Gastroesophageal sphincter (tissue), 4 donors: ENCODE measurements around the gene ZNF318. TPM values are rescaled to one million over a fixed set of nuclear protein-coding genes. Genes with fewer than 3 reads are reported as not detected.

Experiments used
- ATAC-seq: fragments of 150-250 bp; one replicate; pipeline ENCODE4 v1.9.1; 2016; ENCODE audit warnings: mild to moderate bottlenecking, moderate library complexity
- H3K27ac ChIP-seq, 4 donors: fragments of 200-600 bp; sonication (generic) in 3 of 4; 1 replicate in 3 of 4; 2 replicates in 1 of 4; pipeline ENCODE4 v1.5.1; 2016 to 2019
- H3K27me3 ChIP-seq: fragments of 200-600 bp; sonication (generic); one replicate; pipeline ENCODE4 v1.5.1; 2019
- H3K36me3 ChIP-seq, 2 donors: fragments of 200-600 bp; sonication (generic); one replicate each; pipeline ENCODE4 v1.5.1; 2019; ENCODE audit warnings: control low read depth in 1 of 2
- H3K4me1 ChIP-seq, 3 donors: fragments of 200-600 bp; sonication (generic); 1 replicate in 2 of 3; 2 replicates in 1 of 3; pipeline ENCODE4 v1.5.1; 2016 to 2019; ENCODE audit warnings: control low read depth in 2 of 3
- H3K4me3 ChIP-seq, 2 donors: fragments of 200-600 bp; sonication (generic); one replicate each; pipeline ENCODE4 v1.5.1; 2019; ENCODE audit warnings: mild to moderate bottlenecking in 1 of 2, moderate library complexity in 1 of 2
- H3K9me3 ChIP-seq, 3 donors: fragments of 200-600 bp; sonication (generic); one replicate each; pipeline ENCODE4 v1.5.1; 2017 to 2019; ENCODE audit warnings: control low read depth in 2 of 3
- CTCF ChIP-seq, 4 experiments: fragments of 200-600 bp in 2 of 4; fragments of 450-650 bp in 2 of 4; sonication (generic) in 1 of 4; IDR thresholded peaks; one replicate each; pipeline ENCODE4 v1.5.1; 2017 to 2019; ENCODE audit warnings: antibody characterized with exemption in 4 of 4, mild to moderate bottlenecking in 2 of 4, moderate library complexity in 2 of 4
- EP300 ChIP-seq: sonication (generic); formaldehyde crosslinking; IDR thresholded peaks from one replicate; pipeline ENCODE4 v1.6.1; 2017; ENCODE audit warnings: antibody characterized with exemption, mild to moderate bottlenecking
- POLR2A ChIP-seq, 2 donors: fragments of 450-650 bp; IDR thresholded peaks; one replicate each; pipeline ENCODE4 v1.6.1; 2017; ENCODE audit warnings: antibody characterized with exemption in 2 of 2, mild to moderate bottlenecking in 2 of 2, moderate library complexity in 1 of 2
- POLR2AphosphoS5 ChIP-seq: sonication (generic); formaldehyde crosslinking; IDR thresholded peaks from one replicate; pipeline ENCODE4 v1.6.1; 2017; ENCODE audit warnings: antibody characterized with exemption
- WGBS, 2 donors: methylation state at CpG; one replicate each; pipeline ENCODE4 v1.1.5; 2018; ENCODE audit warnings: low coverage in 1 of 2; 5-methylcytosine and 5-hydroxymethylcytosine counted together
- small RNA-seq, 4 donors: library from RNA; depleted of rRNA; stranded (forward); fragments of <200 nt; gene quantifications; one replicate each; pipeline ENCODE3, GENCODE V24; 2016
- total RNA-seq, 4 donors: library from RNA; depleted of rRNA; stranded (reverse); fragments of >200 nt; gene quantifications; one replicate each; pipeline ENCODE4 v1.1.0, GENCODE V29; 2016

ZNF318 gene
- total RNA-seq, 4 donors from 2014 or later, result 11.7 to 22.1 (median 18.4) TPM

GRCh38 chr6:43286456-43286979 lies 82.9 kb downstream of the ZNF318 start:
- WGBS, 2 donors, result 50 to 82% methylated on average over 1 to 3 of the region's 6 CpGs
- Histone ChIP-seq H3K4me1 (peaks cover 0 to 8% (median 0%) of the 10 kb centered on the region in 3 donors), H3K27ac (no peak overlapping the region), H3K27me3 (peaks cover 46% of the 10 kb centered on the region), H3K9me3 (no peaks in the 10 kb centered on the region), H3K36me3 (no peaks in the 10 kb centered on the region), H3K4me3 (no peak overlapping the region)
- TF ChIP-seq POLR2A (IDR thresholded peaks at IDR 0.05) (no peak), EP300 (no peak), POLR2AphosphoS5 (no peak), CTCF (IDR thresholded peaks at IDR 0.05) (no peak)
- no peak for ATAC-seq

Small RNA genes within 50 kb of the gene (small RNA-seq; reads per million reads assigned to genes)
- gene AL590383.1, result 0 reads per million in 4 donors
- gene RPL12P47, result 0 reads per million in 4 donors

Other genes starting within 250 kb of the ZNF318 start
- 100 to 1,000 TPM in 3 of 4 donors, 10 to 100 TPM in 1; 92.6 to 192 (median 117) TPM for gene SRF, start 198.4 kb downstream of the ZNF318 start, total RNA-seq
- gene CUL9, start 187.5 kb downstream of the ZNF318 start, total RNA-seq, result 10 to 100 TPM; 23.2 to 36.6 (median 24.2) TPM
- gene DNPH1, start 140.2 kb downstream of the ZNF318 start, total RNA-seq, result 10 to 100 TPM; 66.5 to 95.0 (median 86.6) TPM
- under 1 TPM in 2 of 4 donors, not detected in 2; 0.08 to 0.20 TPM for gene TTBK1, start 126.2 kb downstream of the ZNF318 start, total RNA-seq
- gene SLC22A7, start 71.4 kb downstream of the ZNF318 start, total RNA-seq, result not detected
- not detected for gene CRIP3, start 60.8 kb downstream of the ZNF318 start, total RNA-seq
- gene ABCC10, start 57.9 kb upstream of the ZNF318 start, total RNA-seq, result 10 to 100 TPM in 3 of 4 donors, 1 to 10 TPM in 1; 7.1 to 19.4 (median 10.2) TPM
- under 1 TPM in 1 of 4 donors, not detected in 3; 0.54 TPM for gene DLK2, start 85.9 kb upstream of the ZNF318 start, total RNA-seq
- gene TJAP1, start 107.9 kb upstream of the ZNF318 start, total RNA-seq, result 10 to 100 TPM; 20.1 to 36.0 (median 27.8) TPM
- under 1 TPM in 2 of 4 donors, not detected in 2; 0.16 to 0.31 TPM for gene LRRC73, start 140.7 kb upstream of the ZNF318 start, total RNA-seq
- gene YIPF3, start 147.3 kb upstream of the ZNF318 start, total RNA-seq, result 100 to 1,000 TPM in 1 of 4 donors, 10 to 100 TPM in 3; 66.4 to 110 (median 82.8) TPM
- 10 to 100 TPM; 16.9 to 30.4 (median 24.7) TPM for gene POLR1C, start 147.4 kb upstream of the ZNF318 start, total RNA-seq
- gene XPO5, start 206.4 kb upstream of the ZNF318 start, total RNA-seq, result 100 to 1,000 TPM in 1 of 4 donors, 10 to 100 TPM in 3; 12.9 to 123 (median 29.8) TPM
- 10 to 100 TPM in 1 of 4 donors, 1 to 10 TPM in 3; 4.8 to 10.6 (median 7.9) TPM for gene POLH, start 206.5 kb upstream of the ZNF318 start, total RNA-seq